ENCODE data around the gene CFDP1. TPM values are rescaled to one million over a fixed set of nuclear protein-coding genes. Genes with fewer than 3 reads are reported as not detected.

The CFDP1 gene
- total and polyA plus RNA-seq, 2 of the 13 experiments (the other 11 are each of a cell fraction or from before 2014, with no cell fraction given), result 78.6 to 153 TPM

GRCh38 chr16:75433732-75434413 is 570 bp upstream of the CFDP1 start (continued):
- TF ChIP-seq KLF6 (CRISPR knock-in tag; IDR thresholded peaks at IDR 0.05) (peak; percentile 18; the same call in 1 of the 2 replicates), PBX3 (CRISPR knock-in tag; IDR thresholded peaks at IDR 0.05; ENCODE audit: borderline replicate concordance) (0 out of 2 replicates have a peak, but pooled peaks have one; percentile 52), IKZF4 (CRISPR knock-in tag; IDR thresholded peaks at IDR 0.05; ENCODE audit: borderline replicate concordance, low read depth, not compliant biosample characterization) (peak; percentile 49), ZBED4 (CRISPR knock-in tag; IDR thresholded peaks at IDR 0.05; ENCODE audit: borderline replicate concordance) (peak; percentile 11; the same call in 1 of the 2 replicates), TBL1XR1 (IDR thresholded peaks at IDR 0.05; ENCODE audit: borderline replicate concordance, low read length, partially characterized antibody) (no peak), ZNF382 (CRISPR knock-in tag; IDR thresholded peaks at IDR 0.05; ENCODE audit: borderline replicate concordance) (no peak), ZNF558 (CRISPR knock-in tag; IDR thresholded peaks at IDR 0.05; ENCODE audit: borderline replicate concordance) (peak; percentile 86; the same call in 1 of the 2 replicates), MED13 (CRISPR knock-in tag; IDR thresholded peaks at IDR 0.05) (0 out of 2 replicates have a peak, but pooled peaks have one; percentile 69), PPARG (CRISPR knock-in tag; conservative IDR thresholded peaks at IDR 0.05) (no peak), KLF9 (CRISPR knock-in tag; IDR thresholded peaks at IDR 0.05; ENCODE audit: low read depth) (peak; percentile 73; the same call in 1 of the 2 replicates), U2AF1 (optimal IDR thresholded peaks at IDR 0.05; ENCODE audit: low read depth, low read length) (no peak), ZNF891 (CRISPR knock-in tag; IDR thresholded peaks at IDR 0.05) (peak; percentile 63; the same call in 1 of the 2 replicates), ZNF598 (CRISPR knock-in tag; IDR thresholded peaks at IDR 0.05; ENCODE audit: borderline replicate concordance) (no peak), RARA (CRISPR knock-in tag; IDR thresholded peaks at IDR 0.05) (0 out of 2 replicates have a peak, but pooled peaks have one; percentile 8), ZNF232 (CRISPR knock-in tag; IDR thresholded peaks at IDR 0.05; ENCODE audit: borderline replicate concordance) (peak; percentile 67; the same call in 1 of the 2 replicates), KDM1A (CRISPR knock-in tag; IDR thresholded peaks at IDR 0.05) (0 out of 2 replicates have a peak, but pooled peaks have one; percentile 36), ZNF772 (CRISPR knock-in tag; IDR thresholded peaks at IDR 0.05) (peak; percentile 75), DDIT3 (CRISPR knock-in tag; IDR thresholded peaks at IDR 0.05) (no peak), HNF4A (CRISPR knock-in tag; IDR thresholded peaks at IDR 0.05) (peak; percentile 32; the same call in 1 of the 2 replicates), DMTF1 (CRISPR knock-in tag; IDR thresholded peaks at IDR 0.05) (no peak), IRF2 (CRISPR knock-in tag; IDR thresholded peaks at IDR 0.05) (peak; percentile 77), ZNF12 (CRISPR knock-in tag; IDR thresholded peaks at IDR 0.05) (peak; percentile 68; the same call in 1 of the 2 replicates)

Measured in HepG2 (cell line).